ENCODE data around the gene TMEM236. TPM values are rescaled to one million over a fixed set of nuclear protein-coding genes. Genes with fewer than 3 reads are reported as not detected.
A peak's percentile ranks its signal among the peaks of the same experiment; 100 is the strongest.

TMEM236 gene, protein sequence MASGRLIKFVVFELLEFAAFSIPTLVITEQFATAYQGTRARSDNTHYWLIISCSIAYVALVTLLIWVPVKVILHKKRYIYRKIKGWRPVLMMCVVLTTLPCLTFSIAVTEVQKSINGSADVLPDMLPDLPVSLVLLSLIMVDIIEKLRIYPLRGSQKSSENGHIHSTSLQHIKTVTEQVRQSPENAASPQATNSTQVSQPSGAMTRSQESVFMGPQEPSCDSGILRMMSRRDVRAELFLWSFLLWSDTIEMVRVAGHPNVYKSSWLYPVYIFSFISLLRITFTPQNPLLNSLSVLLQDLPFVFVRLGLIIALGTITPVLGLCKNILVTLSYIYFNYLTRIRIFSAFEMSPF
- total RNA-seq (under 0.01 TPM in 1 of 2 replicates, not detected in the other), polyA plus RNA-seq (0.20 TPM in 1 of 2 replicates, not detected in the other)

DNA sequence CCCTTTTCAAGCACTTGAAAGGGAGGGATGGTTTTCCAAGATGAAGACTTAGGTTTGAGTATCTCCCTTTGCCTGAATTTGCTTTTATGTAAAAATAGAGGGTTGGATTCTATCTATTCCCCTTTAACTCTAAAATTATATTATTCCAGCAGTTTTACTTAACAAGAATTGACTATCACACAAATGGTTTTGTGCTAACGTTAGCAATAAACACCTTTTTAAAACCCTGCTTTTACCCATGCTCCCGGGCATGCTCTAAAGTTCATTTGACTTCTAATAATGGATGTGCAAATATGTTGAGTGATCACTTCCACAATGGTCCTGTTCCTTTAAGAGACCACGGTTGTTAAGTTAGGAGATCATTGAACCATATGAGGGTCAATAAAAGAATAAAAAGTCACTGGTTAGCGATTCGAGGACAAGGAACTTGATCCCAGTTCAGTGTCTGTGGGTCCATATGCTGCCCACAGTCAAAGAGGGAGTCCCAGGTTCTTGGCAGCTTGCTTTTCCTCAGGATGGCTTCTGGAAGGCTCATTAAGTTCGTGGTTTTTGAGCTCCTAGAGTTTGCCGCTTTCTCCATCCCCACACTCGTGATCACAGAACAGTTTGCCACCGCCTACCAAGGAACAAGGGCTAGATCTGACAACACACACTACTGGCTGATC, at the start of gene TMEM236:
Gene TMEM236 (plus strand): TSS at position 421 of the 665 bp plus-strand sequence. CDS start 95 bp downstream, at position 516.
- Histone ChIP-seq H3K4me1 (ENCODE audit: low read depth) (no peaks in the 10 kb centered on the region), H3K36me3 (no peaks in the 10 kb centered on the region), H3K27ac (no peak within 1 kb of the TSS), H3K27me3 (no peaks in the 10 kb centered on the region), H3K9me3 (ENCODE audit: low read depth) (no peaks in the 10 kb centered on the region), H3K4me3 (no peak within 1 kb of the TSS)
- no peak for DNase-seq (ENCODE audit: low read depth in 1 of 2, low spot score in 1 of 2)
- TF ChIP-seq, protein P1, sequence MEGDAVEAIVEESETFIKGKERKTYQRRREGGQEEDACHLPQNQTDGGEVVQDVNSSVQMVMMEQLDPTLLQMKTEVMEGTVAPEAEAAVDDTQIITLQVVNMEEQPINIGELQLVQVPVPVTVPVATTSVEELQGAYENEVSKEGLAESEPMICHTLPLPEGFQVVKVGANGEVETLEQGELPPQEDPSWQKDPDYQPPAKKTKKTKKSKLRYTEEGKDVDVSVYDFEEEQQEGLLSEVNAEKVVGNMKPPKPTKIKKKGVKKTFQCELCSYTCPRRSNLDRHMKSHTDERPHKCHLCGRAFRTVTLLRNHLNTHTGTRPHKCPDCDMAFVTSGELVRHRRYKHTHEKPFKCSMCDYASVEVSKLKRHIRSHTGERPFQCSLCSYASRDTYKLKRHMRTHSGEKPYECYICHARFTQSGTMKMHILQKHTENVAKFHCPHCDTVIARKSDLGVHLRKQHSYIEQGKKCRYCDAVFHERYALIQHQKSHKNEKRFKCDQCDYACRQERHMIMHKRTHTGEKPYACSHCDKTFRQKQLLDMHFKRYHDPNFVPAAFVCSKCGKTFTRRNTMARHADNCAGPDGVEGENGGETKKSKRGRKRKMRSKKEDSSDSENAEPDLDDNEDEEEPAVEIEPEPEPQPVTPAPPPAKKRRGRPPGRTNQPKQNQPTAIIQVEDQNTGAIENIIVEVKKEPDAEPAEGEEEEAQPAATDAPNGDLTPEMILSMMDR (IDR thresholded peaks at IDR 0.05; ENCODE audit: low read depth, low read length): no peak

DNA sequence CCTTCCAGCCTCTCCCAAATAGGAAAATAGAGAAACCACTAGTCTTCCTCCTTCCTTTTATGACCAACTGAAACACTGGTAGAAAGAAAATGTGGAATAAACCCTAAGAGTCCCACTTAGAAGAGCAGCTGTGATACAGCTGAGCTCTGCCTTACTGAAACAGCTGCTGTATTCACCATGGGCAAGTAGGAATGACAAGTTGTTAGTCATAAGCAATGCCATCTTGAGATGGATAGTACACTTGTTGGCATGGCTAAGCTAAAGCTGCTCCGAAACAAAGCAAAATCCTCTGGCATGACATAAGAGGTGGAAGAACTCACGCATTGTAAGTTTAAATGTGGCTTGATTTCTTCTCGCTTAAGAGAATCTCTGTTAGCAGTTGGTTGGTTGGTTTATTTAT, 48.3 kb upstream of the TMEM236 start:
- no peak for DNase-seq (ENCODE audit: low read depth in 1 of 2, low spot score in 1 of 2)
- Histone ChIP-seq H3K27ac (no peak overlapping the region), H3K4me1 (ENCODE audit: low read depth) (no peaks in the 10 kb centered on the region), H3K36me3 (peaks cover 46% of the 10 kb centered on the region), H3K9me3 (ENCODE audit: low read depth) (no peaks in the 10 kb centered on the region), H3K27me3 (no peaks in the 10 kb centered on the region), H3K4me3 (no peak overlapping the region)
- TF ChIP-seq, protein P1 (IDR thresholded peaks at IDR 0.05; ENCODE audit: low read depth, low read length): no peak

DNA sequence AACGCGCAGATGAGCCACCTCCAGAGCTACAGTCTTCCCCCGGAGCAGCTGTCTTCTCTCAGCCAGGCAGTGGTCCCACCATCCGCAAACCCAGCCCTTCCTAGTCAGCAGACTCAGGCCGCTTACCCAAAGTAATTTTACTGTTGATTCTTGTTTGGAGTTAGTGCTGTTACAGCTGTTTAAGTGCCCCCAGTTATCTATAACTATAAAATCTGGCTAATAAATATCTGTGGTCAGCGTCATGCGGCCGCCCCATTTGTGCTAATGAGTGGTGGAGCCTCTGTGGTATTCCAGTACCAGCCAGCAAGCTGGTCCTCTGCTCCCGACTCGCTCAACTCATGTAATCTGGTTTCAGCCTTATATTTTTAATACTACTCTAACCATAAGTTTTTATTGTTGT, 43.2 kb upstream of the TMEM236 start:
- Histone ChIP-seq H3K36me3 (peaks cover 43% of the 10 kb centered on the region), H3K27me3 (no peaks in the 10 kb centered on the region), H3K9me3 (ENCODE audit: low read depth) (no peaks in the 10 kb centered on the region), H3K27ac (no peak overlapping the region), H3K4me1 (ENCODE audit: low read depth) (peaks cover 5% of the 10 kb centered on the region), H3K4me3 (no peak overlapping the region)
- TF ChIP-seq, protein P1 (IDR thresholded peaks at IDR 0.05; ENCODE audit: low read depth, low read length): no peak
- no peak for DNase-seq (ENCODE audit: low read depth in 1 of 2, low spot score in 1 of 2)

DNA sequence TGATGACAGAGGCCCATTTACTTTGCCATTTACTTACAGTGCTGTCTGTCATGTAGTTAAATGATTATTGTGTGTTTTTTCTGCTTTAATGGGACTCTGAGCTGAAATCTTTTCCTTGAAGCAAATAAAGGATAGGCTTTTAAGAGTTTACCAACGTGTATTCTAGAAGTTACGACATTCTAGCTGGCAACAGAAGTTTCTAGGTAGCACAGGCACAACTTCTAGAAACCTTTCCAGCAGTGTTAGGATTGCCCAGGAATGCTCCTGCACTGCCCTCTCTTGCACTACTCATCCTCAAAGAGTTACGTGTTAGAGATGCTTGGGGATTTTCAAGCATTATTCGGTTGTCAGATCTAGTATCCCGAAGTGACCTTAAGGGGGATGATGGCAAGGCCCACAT, 42.5 kb upstream of the TMEM236 start:
- H3K4me1 ChIP-seq (ENCODE audit: low read depth): peaks cover 5% of the 10 kb centered on the region
- no peaks in the 10 kb centered on the region for H3K9me3 ChIP-seq (ENCODE audit: low read depth)
- H3K36me3 ChIP-seq: peaks cover 41% of the 10 kb centered on the region
- no peak for DNase-seq (ENCODE audit: low read depth in 1 of 2, low spot score in 1 of 2)
- TF ChIP-seq, protein P1 (IDR thresholded peaks at IDR 0.05; ENCODE audit: low read depth, low read length): no peak
- H3K4me3 ChIP-seq: no peak overlapping the region
- peak overlapping the region; percentile 52 for H3K27ac ChIP-seq
- H3K27me3 ChIP-seq: no peaks in the 10 kb centered on the region

DNA sequence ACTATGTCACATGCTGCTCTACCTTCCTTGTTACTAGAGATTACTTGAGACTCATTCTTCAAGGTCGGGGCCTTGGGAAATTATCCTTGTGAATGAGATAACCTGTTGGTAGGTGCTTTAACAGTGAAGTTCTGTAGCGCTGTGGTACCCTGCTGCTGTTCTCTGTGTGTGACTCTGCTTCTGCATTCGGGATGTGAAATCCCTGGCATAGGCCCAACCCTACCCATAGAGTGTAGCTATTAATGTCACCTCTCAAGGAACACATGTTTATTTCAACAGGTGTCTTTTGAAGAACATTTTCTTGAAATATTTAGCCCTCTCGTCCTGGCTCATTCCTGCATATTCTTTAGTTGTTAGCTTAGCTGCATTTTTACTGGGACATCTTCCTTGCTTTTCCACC, 41.8 kb upstream of the TMEM236 start:
- no peak for DNase-seq (ENCODE audit: low read depth in 1 of 2, low spot score in 1 of 2)
- Histone ChIP-seq H3K4me3 (no peak overlapping the region), H3K4me1 (ENCODE audit: low read depth) (peaks cover 5% of the 10 kb centered on the region), H3K36me3 (peaks cover 41% of the 10 kb centered on the region), H3K9me3 (ENCODE audit: low read depth) (no peaks in the 10 kb centered on the region), H3K27ac (peak overlapping the region; percentile 52), H3K27me3 (no peaks in the 10 kb centered on the region)
- TF ChIP-seq, protein P1 (IDR thresholded peaks at IDR 0.05; ENCODE audit: low read depth, low read length): no peak
